CD4-positive, alpha-beta T cell treated with Interleukin-10 for 1 hour (primary cell): ENCODE data around the gene PDC.
"Not testable (repeated sequence)": the region's sequence is repeated elsewhere in the genome, so short reads cannot be mapped to it uniquely, and the experiment has no call there.

Experiments
- DNase-seq: peaks from one replicate; pipeline ENCODE4 v3.0.0-alpha.2; 2020

PDC gene

GRCh38 chr1:186465491-186465890, 4.6 kb upstream of the PDC start:
- not testable (repeated sequence) for DNase-seq

GRCh38 chr1:186463926-186464325, 3.0 kb upstream of the PDC start:
- DNase-seq, result no peak

GRCh38 chr1:186463511-186463910, 2.6 kb upstream of the PDC start:
- no peak for DNase-seq

- DNase-seq, result not testable (repeated sequence)
These were observed 1.8 kb downstream of the PDC start for GRCh38 chr1:186459161-186459560.

- DNase-seq, result no peak
These were observed 4.1 kb downstream of the PDC start for GRCh38 chr1:186456729-186457255.

- DNase-seq, result no peak
These were observed 5.9 kb downstream of the PDC start for GRCh38 chr1:186454981-186455380.

GRCh38 chr1:186446152-186446551, 14.8 kb downstream of the PDC start:
- no peak for DNase-seq

- no peak for DNase-seq
These were observed 17.3 kb downstream of the PDC start for GRCh38 chr1:186443638-186444037.

- DNase-seq, result no peak
These were observed 18.1 kb downstream of the PDC start for GRCh38 chr1:186442651-186443375.

- DNase-seq, result no peak
These were observed 20.3 kb downstream of the PDC start for GRCh38 chr1:186440584-186440983.

- no peak for DNase-seq
These were observed 22.3 kb downstream of the PDC start for GRCh38 chr1:186438567-186438966.

- no peak for DNase-seq
These were observed 25.6 kb downstream of the PDC start for GRCh38 chr1:186435336-186435735.

- no peak for DNase-seq
These were observed 31.9 kb downstream of the PDC start for GRCh38 chr1:186429017-186429416.

- DNase-seq, result no peak
These were observed 34.8 kb downstream of the PDC start for GRCh38 chr1:186426118-186426517.

- no peak for DNase-seq
These were observed 36.4 kb downstream of the PDC start for GRCh38 chr1:186424539-186424938.

GRCh38 chr1:186421446-186421845, 39.5 kb downstream of the PDC start:
- no peak for DNase-seq

- no peak for DNase-seq
These were observed 40.0 kb downstream of the PDC start for GRCh38 chr1:186420923-186421322.

- DNase-seq, result no peak
These were observed 40.6 kb downstream of the PDC start for GRCh38 chr1:186420311-186420710.

- DNase-seq, result no peak
These were observed 42.4 kb downstream of the PDC start for GRCh38 chr1:186418503-186418902.

- no peak for DNase-seq
These were observed 47.6 kb downstream of the PDC start for GRCh38 chr1:186413319-186413718.

GRCh38 chr1:186409091-186409490, 51.8 kb downstream of the PDC start:
- no peak for DNase-seq

- peak; percentile 55 for DNase-seq
These were observed 56.4 kb downstream of the PDC start for GRCh38 chr1:186404454-186405051.

- DNase-seq, result no peak
These were observed 57.3 kb downstream of the PDC start for GRCh38 chr1:186403632-186404031.

- DNase-seq, result not testable (repeated sequence)
These were observed 59.5 kb downstream of the PDC start for GRCh38 chr1:186401446-186401845.
